ENCODE data around the gene PARD6B. TPM values are rescaled to one million over a fixed set of nuclear protein-coding genes. Genes with fewer than 3 reads are reported as not detected.

Gene PARD6B
- total and polyA plus RNA-seq, 2 of the 13 experiments (the other 11 are each of a cell fraction or from before 2014, with no cell fraction given), result 6.9 to 22.2 TPM

- TF ChIP-seq, protein P1, sequence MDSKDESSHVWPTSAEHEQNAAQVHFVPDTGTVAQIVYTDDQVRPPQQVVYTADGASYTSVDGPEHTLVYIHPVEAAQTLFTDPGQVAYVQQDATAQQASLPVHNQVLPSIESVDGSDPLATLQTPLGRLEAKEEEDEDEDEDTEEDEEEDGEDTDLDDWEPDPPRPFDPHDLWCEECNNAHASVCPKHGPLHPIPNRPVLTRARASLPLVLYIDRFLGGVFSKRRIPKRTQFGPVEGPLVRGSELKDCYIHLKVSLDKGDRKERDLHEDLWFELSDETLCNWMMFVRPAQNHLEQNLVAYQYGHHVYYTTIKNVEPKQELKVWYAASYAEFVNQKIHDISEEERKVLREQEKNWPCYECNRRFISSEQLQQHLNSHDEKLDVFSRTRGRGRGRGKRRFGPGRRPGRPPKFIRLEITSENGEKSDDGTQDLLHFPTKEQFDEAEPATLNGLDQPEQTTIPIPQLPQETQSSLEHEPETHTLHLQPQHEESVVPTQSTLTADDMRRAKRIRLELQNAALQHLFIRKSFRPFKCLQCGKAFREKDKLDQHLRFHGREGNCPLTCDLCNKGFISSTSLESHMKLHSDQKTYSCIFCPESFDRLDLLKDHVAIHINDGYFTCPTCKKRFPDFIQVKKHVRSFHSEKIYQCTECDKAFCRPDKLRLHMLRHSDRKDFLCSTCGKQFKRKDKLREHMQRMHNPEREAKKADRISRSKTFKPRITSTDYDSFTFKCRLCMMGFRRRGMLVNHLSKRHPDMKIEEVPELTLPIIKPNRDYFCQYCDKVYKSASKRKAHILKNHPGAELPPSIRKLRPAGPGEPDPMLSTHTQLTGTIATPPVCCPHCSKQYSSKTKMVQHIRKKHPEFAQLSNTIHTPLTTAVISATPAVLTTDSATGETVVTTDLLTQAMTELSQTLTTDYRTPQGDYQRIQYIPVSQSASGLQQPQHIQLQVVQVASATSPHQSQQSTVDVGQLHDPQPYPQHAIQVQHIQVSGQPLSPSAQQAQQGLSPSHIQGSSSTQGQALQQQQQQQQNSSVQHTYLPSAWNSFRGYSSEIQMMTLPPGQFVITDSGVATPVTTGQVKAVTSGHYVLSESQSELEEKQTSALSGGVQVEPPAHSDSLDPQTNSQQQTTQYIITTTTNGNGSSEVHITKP (CRISPR knock-in tag; IDR thresholded peaks at IDR 0.05; ENCODE audit: low read depth), result no peak
- TF ChIP-seq NFKB2 (CRISPR knock-in tag; IDR thresholded peaks at IDR 0.05; ENCODE audit: borderline replicate concordance), result no peak
- no peak for TF ChIP-seq MAFG (CRISPR knock-in tag; IDR thresholded peaks at IDR 0.05)
- TF ChIP-seq HCFC1 (IDR thresholded peaks at IDR 0.05; ENCODE audit: low read depth, low read length), result no peak
- no peak for TF ChIP-seq SATB2 (CRISPR knock-in tag; IDR thresholded peaks at IDR 0.05)
- TF ChIP-seq, protein P2, sequence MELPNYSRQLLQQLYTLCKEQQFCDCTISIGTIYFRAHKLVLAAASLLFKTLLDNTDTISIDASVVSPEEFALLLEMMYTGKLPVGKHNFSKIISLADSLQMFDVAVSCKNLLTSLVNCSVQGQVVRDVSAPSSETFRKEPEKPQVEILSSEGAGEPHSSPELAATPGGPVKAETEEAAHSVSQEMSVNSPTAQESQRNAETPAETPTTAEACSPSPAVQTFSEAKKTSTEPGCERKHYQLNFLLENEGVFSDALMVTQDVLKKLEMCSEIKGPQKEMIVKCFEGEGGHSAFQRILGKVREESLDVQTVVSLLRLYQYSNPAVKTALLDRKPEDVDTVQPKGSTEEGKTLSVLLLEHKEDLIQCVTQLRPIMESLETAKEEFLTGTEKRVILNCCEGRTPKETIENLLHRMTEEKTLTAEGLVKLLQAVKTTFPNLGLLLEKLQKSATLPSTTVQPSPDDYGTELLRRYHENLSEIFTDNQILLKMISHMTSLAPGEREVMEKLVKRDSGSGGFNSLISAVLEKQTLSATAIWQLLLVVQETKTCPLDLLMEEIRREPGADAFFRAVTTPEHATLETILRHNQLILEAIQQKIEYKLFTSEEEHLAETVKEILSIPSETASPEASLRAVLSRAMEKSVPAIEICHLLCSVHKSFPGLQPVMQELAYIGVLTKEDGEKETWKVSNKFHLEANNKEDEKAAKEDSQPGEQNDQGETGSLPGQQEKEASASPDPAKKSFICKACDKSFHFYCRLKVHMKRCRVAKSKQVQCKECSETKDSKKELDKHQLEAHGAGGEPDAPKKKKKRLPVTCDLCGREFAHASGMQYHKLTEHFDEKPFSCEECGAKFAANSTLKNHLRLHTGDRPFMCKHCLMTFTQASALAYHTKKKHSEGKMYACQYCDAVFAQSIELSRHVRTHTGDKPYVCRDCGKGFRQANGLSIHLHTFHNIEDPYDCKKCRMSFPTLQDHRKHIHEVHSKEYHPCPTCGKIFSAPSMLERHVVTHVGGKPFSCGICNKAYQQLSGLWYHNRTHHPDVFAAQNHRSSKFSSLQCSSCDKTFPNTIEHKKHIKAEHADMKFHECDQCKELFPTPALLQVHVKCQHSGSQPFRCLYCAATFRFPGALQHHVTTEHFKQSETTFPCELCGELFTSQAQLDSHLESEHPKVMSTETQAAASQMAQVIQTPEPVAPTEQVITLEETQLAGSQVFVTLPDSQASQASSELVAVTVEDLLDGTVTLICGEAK (IDR thresholded peaks at IDR 0.05), result no peak
- TF ChIP-seq, protein P2 (CRISPR knock-in tag; IDR thresholded peaks at IDR 0.05), result no peak
- no peak for TF ChIP-seq ZNF850 (CRISPR knock-in tag; conservative IDR thresholded peaks at IDR 0.05)
- no peak for TF ChIP-seq JUN (CRISPR knock-in tag; IDR thresholded peaks at IDR 0.05)
- no peak for TF ChIP-seq ZXDC (CRISPR knock-in tag; IDR thresholded peaks at IDR 0.05)
- no peak for TF ChIP-seq ATF5 (CRISPR knock-in tag; IDR thresholded peaks at IDR 0.05; ENCODE audit: low read depth)
- no peak for TF ChIP-seq ZSCAN9 (CRISPR knock-in tag; IDR thresholded peaks at IDR 0.05; ENCODE audit: borderline replicate concordance)
- TF ChIP-seq CENPT (CRISPR knock-in tag; IDR thresholded peaks at IDR 0.05; ENCODE audit: low read depth), result no peak
- TF ChIP-seq ZNF496 (CRISPR knock-in tag; IDR thresholded peaks at IDR 0.05; ENCODE audit: insufficient replicate concordance), result no peak
Measured at GRCh38 chr20:50710492-50711063, 20.8 kb upstream of the PARD6B start (continued).

Measured in HepG2 (cell line).